ENCODE measurements around the gene NTHL1. TPM values are rescaled to one million over a fixed set of nuclear protein-coding genes. Genes with fewer than 3 reads are reported as not detected.

Gene NTHL1
- total and polyA plus RNA-seq, 2 of the 4 experiments (the other 2 are of a cell fraction), result 22.8 to 28.0 TPM

GRCh38 chr16:1991588-1991947 is 56.1 kb downstream of the NTHL1 start:
- H3K27ac ChIP-seq (ENCODE audit: insufficient read depth, low read length), result no peak overlapping the region
- peak overlapping the region; percentile 96 for H2AFZ ChIP-seq (replicated peaks; ENCODE audit: low read length, poor library complexity)
- dilution Hi-C loops (cut with HindIII; ENCODE audit: low sequenced_read_pairs, unreplicated experiment) (no loop called here), intact Hi-C loops (cut with micrococcal nuclease) (no loop called here), in situ Hi-C loops (cut with MboI; ENCODE audit: low sequenced_read_pairs) (no loop called here)
- H2BK5ac ChIP-seq (ENCODE audit: low read depth, low read length, poor library complexity, severe bottlenecking), result no peak overlapping the region
- no peak overlapping the region for H3K9ac ChIP-seq (ENCODE audit: low read depth, low read length)
- H3K56ac ChIP-seq (ENCODE audit: extremely low read depth, insufficient read depth, low read length), result no peak overlapping the region
- peaks cover 17% of the 10 kb centered on the region for H3K4me1 ChIP-seq (ENCODE audit: control insufficient read depth, insufficient read depth, low read length)
- peak overlapping the region; percentile 47 for H3K4ac ChIP-seq (ENCODE audit: low read depth, low read length)
- H3K4me3 ChIP-seq (ENCODE audit: insufficient read depth, low read depth, low read length), result peak overlapping the region; percentile 47
- peaks cover under 1 to 21% of the 10 kb centered on the region in 2 experiments; a peak in 3 of 4 replicates for H3K79me1 ChIP-seq (ENCODE audit: low read depth in 1 of 2, low read length in 2 of 2)
- H2BK20ac ChIP-seq (ENCODE audit: low read depth, low read length), result no peak overlapping the region
- POLR2A ChIA-PET (ENCODE audit: unreplicated experiment), result interaction anchor here (0.6 kb wide), 2 partner anchors 85 to 149 kb away, joined by 3 to 11 read pairs; no protein-coding TSS in a partner anchor
- peaks cover 22% of the 10 kb centered on the region for H3K9me1 ChIP-seq (ENCODE audit: insufficient read depth, low read length)
- peak overlapping the region; percentile 70 for H3K4me2 ChIP-seq (ENCODE audit: low read depth, low read length)
- CTCF ChIA-PET, result interaction anchor here (1.1 kb wide), 1 partner anchor 12 kb away, joined by 3 read pairs; no protein-coding TSS in a partner anchor
- H3K14ac ChIP-seq (replicated peaks; ENCODE audit: low read depth, low read length), result peak overlapping the region; percentile 57; the same call in 1 of the 2 replicates
- 0 out of 2 replicates have a peak, but pooled peaks have one; percentile 3 for TF ChIP-seq MAZ (IDR thresholded peaks at IDR 0.05; ENCODE audit: borderline replicate concordance, low read depth, low read length)
- no peak for TF ChIP-seq POLR2A (IDR thresholded peaks at IDR 0.05; ENCODE audit: low read depth, low read length)
- H3K23ac ChIP-seq (ENCODE audit: low read depth, low read length), result no peak overlapping the region; the same call in 1 of the 2 replicates
- DNase-seq (no peak), ATAC-seq (ENCODE audit: low read depth) (no peak)
- no peak overlapping the region for H3K18ac ChIP-seq (ENCODE audit: low read depth, low read length)
- no peak overlapping the region for H4K91ac ChIP-seq (ENCODE audit: insufficient read depth, low read depth, low read length)
- H2AK5ac ChIP-seq (ENCODE audit: low read depth, low read length), result 0 out of 2 replicates have a peak overlapping the region, but pooled peaks have one; percentile 19
- peaks cover 17% of the 10 kb centered on the region for H3K27me3 ChIP-seq (ENCODE audit: control insufficient read depth, insufficient read depth, low read length)
- peak overlapping the region in 1 of 2 experiments; percentile 94; a peak in 2 of 4 replicates for H4K8ac ChIP-seq (ENCODE audit: low read depth in 2 of 2, low read length in 2 of 2)
- peaks cover 2% of the 10 kb centered on the region; the same call in 1 of the 2 replicates for H3K9me3 ChIP-seq (ENCODE audit: control insufficient read depth, insufficient read depth, low read length)
- peak overlapping the region; percentile 62 for H4K5ac ChIP-seq (ENCODE audit: low read depth, low read length)
- H3K36me3 ChIP-seq (ENCODE audit: control insufficient read depth, insufficient read depth, low read length), result peaks cover 6% of the 10 kb centered on the region; the same call in 1 of the 2 replicates
- H4K20me1 ChIP-seq (ENCODE audit: insufficient read depth, low read length), result no peaks in the 10 kb centered on the region
- peak overlapping the region; percentile 40; the same call in 1 of the 2 replicates for H2BK120ac ChIP-seq (ENCODE audit: low read depth, low read length)
- BruUV-seq (replicated peaks), result no TSS peak
- 41% methylated on average over 5 of the region's 22 CpGs; no CpG with 5 or more reads in 1 of the 2 experiments for WGBS, 2 experiments (ENCODE audit: extremely low coverage in 2 of 2, insufficient read length in 1 of 2)
- H2AK9ac ChIP-seq (replicated peaks; ENCODE audit: low read depth, low read length, poor library complexity), result peak overlapping the region; percentile 88
- H2BK15ac ChIP-seq (ENCODE audit: low read depth, low read length), result no peak overlapping the region
